Activated T-helper 1 cell treated with anti-CD3 and anti-CD28 coated beads, Interleukin-12 subunit alpha, Interleukin-12 subunit beta, Interleukin-2, Interleukin-4 antibody, amounts not matched to agents 30 ng/mL and 10 ng/mL and 1 ng/mL, durations not matched to agents 14 hours and 24 hours and 36 hours (primary cell): ENCODE data around the gene MTFMT. TPM values are rescaled to one million over a fixed set of nuclear protein-coding genes. Genes with fewer than 3 reads are reported as not detected.
"Not testable (repeated sequence)": the region's sequence is repeated elsewhere in the genome, so short reads cannot be mapped to it uniquely, and the experiment has no call there.

Experiments
- DNase-seq: peaks from one replicate; pipeline ENCODE4 v3.0.0; 2021; ENCODE audit warnings: low spot score
- H3K27ac Mint-ChIP-seq: one replicate; pipeline ENCODE4 v1.8.0; 2021; ENCODE audit warnings: mild to moderate bottlenecking, mixed read lengths
- H3K27me3 Mint-ChIP-seq: one replicate; pipeline ENCODE4 v1.8.0; 2022; ENCODE audit warnings: mild to moderate bottlenecking, moderate library complexity, mixed read lengths; ENCODE audit not compliant: insufficient read depth
- H3K36me3 Mint-ChIP-seq: one replicate; pipeline ENCODE4 v1.8.0; 2021; ENCODE audit warnings: low read depth, mixed read lengths
- H3K4me1 Mint-ChIP-seq: one replicate; pipeline ENCODE4 v1.8.0; 2021; ENCODE audit warnings: low read depth, mixed read lengths
- H3K4me3 Mint-ChIP-seq: one replicate; pipeline ENCODE4 v1.8.0; 2021; ENCODE audit warnings: mild to moderate bottlenecking, moderate library complexity, mixed read lengths
- H3K9me3 Mint-ChIP-seq: one replicate; pipeline ENCODE4 v1.8.0; 2021; ENCODE audit warnings: mixed read lengths
- intact Hi-C: fragments of 100-400 bp; cut with micrococcal nuclease; formaldehyde crosslinking; loops from one replicate; pipeline ENCODE4 v1.15.1; 2024
- total RNA-seq: library from RNA; stranded (reverse); gene quantifications from 2 replicates; pipeline ENCODE4 v1.2.3, GENCODE V29; 2022

Gene MTFMT
- total RNA-seq, 1 donor from 2014 or later, result 18.8 TPM

GRCh38 chr15:65021488-65021887, 8.0 kb downstream of the MTFMT start:
- Mint-ChIP-seq H3K4me1 (no peaks in the 10 kb centered on the region), H3K27ac (no peak overlapping the region), H3K9me3 (no peaks in the 10 kb centered on the region), H3K36me3 (peaks cover 33% of the 10 kb centered on the region), H3K4me3 (no peak overlapping the region), H3K27me3 (no peaks in the 10 kb centered on the region)
- no peak for DNase-seq
- intact Hi-C loops, result no loop called here

GRCh38 chr15:65020419-65020818, 9.0 kb downstream of the MTFMT start:
- H3K9me3 Mint-ChIP-seq, result no peaks in the 10 kb centered on the region

GRCh38 chr15:65011198-65011597, 18.2 kb downstream of the MTFMT start:
- intact Hi-C loops, H3K9me3 Mint-ChIP-seq, H3K4me3 Mint-ChIP-seq, H3K27ac Mint-ChIP-seq, H3K27me3 Mint-ChIP-seq, DNase-seq, H3K4me1 Mint-ChIP-seq: not testable (repeated sequence)
- peaks cover 37% of the 10 kb centered on the region for H3K36me3 Mint-ChIP-seq

More at GRCh38 chr15:65020419-65020818, 9.0 kb downstream of the MTFMT start:
- Mint-ChIP-seq H3K27me3 (no peaks in the 10 kb centered on the region), H3K4me1 (no peaks in the 10 kb centered on the region), H3K36me3 (peaks cover 32% of the 10 kb centered on the region), H3K27ac (no peak overlapping the region), H3K4me3 (no peak overlapping the region)
- intact Hi-C loops, result no loop called here
- no peak for DNase-seq

DNA sequence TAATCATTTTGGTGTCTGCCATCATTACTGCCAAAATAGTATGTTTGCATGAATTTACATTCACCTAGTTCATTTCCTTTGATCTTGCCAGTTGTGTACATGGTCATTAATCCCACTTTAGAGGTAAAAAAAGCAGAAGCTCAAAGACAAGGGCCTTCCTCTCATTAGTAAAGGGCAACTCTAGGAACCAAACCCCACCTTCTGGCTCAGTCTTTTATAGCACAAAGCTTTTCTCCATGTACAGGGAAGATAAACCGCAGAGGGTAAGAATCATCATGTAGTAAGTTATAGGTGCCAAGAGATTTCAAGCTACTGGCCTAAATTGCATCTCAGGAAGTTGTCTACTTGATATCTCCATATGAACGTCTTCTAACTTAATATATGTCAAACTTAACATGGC, 20.5 kb downstream of the MTFMT start:
- DNase-seq, result no peak
- H3K27ac Mint-ChIP-seq, result no peak overlapping the region
- peaks cover 4% of the 10 kb centered on the region for H3K4me1 Mint-ChIP-seq
- peaks cover 34% of the 10 kb centered on the region for H3K36me3 Mint-ChIP-seq
- peaks cover 8% of the 10 kb centered on the region for H3K9me3 Mint-ChIP-seq
- intact Hi-C loops, result no loop called here
- H3K27me3 Mint-ChIP-seq, result no peaks in the 10 kb centered on the region
- no peak overlapping the region for H3K4me3 Mint-ChIP-seq

DNA sequence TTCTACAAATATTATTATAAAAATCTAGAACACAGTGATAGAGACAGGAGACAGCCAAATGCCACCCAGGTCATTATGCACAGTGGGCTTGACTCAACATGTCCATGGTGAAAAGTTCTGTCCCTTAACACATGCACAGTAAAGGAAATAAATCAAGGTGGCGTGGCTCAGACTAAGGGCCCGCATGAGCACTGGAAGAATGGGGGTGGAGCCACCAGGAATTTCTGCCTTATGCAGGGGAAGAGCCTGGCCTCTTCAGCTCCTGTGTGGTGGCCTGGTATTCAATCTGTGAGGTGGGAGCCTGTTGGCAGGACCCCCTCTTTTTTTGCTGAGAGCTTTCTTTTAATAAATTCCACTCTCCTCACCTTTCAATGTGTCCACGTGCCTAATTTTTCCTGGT, 22.6 kb downstream of the MTFMT start:
- no peaks in the 10 kb centered on the region for H3K9me3 Mint-ChIP-seq
- H3K4me3 Mint-ChIP-seq, result no peak overlapping the region
- peaks cover 21% of the 10 kb centered on the region for H3K36me3 Mint-ChIP-seq
- peaks cover 4% of the 10 kb centered on the region for H3K4me1 Mint-ChIP-seq
- intact Hi-C loops, result no loop called here
- no peak overlapping the region for H3K27ac Mint-ChIP-seq
- DNase-seq, result no peak
- no peaks in the 10 kb centered on the region for H3K27me3 Mint-ChIP-seq

DNA sequence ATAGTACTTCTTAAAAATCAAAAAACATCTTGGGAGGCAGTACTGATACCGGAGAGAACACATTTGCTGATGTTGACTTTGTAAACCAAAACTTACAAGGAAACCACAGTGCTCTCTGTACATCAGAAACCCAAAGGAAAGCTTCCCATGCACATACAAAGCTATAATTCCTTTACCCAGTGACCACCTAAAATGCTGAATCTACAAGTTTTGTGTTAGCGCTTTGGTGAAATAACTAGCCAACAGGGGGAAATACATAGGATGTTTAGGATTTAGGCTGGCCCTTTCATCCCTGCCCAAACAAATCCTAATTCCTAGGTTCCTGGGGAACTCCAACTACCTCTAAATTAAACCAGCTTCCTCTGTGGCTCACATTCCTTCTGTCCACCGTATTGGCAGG, 24.4 kb downstream of the MTFMT start:
- no peak overlapping the region for H3K4me3 Mint-ChIP-seq
- H3K36me3 Mint-ChIP-seq, result peaks cover 13% of the 10 kb centered on the region
- peaks cover 4% of the 10 kb centered on the region for H3K4me1 Mint-ChIP-seq
- no peaks in the 10 kb centered on the region for H3K27me3 Mint-ChIP-seq
- H3K27ac Mint-ChIP-seq, result no peak overlapping the region
- intact Hi-C loops, result no loop called here
- no peak for DNase-seq
- H3K9me3 Mint-ChIP-seq, result no peaks in the 10 kb centered on the region

GRCh38 chr15:64997745-64998375, 31.6 kb downstream of the MTFMT start:
- no peak overlapping the region for H3K27ac Mint-ChIP-seq
- no peaks in the 10 kb centered on the region for H3K27me3 Mint-ChIP-seq
- DNase-seq, result no peak
- no peak overlapping the region for H3K4me3 Mint-ChIP-seq
- intact Hi-C loops, result no loop called here
- H3K9me3 Mint-ChIP-seq, result no peaks in the 10 kb centered on the region
- H3K4me1 Mint-ChIP-seq, result peaks cover 4% of the 10 kb centered on the region
- H3K36me3 Mint-ChIP-seq, result no peaks in the 10 kb centered on the region

GRCh38 chr15:64997066-64997465, 32.4 kb downstream of the MTFMT start:
- H3K4me3 Mint-ChIP-seq, result no peak overlapping the region
- DNase-seq, result no peak
- no peaks in the 10 kb centered on the region for H3K36me3 Mint-ChIP-seq
- intact Hi-C loops, result no loop called here
- no peaks in the 10 kb centered on the region for H3K9me3 Mint-ChIP-seq
- peaks cover 7% of the 10 kb centered on the region for H3K4me1 Mint-ChIP-seq
- no peak overlapping the region for H3K27ac Mint-ChIP-seq
- no peaks in the 10 kb centered on the region for H3K27me3 Mint-ChIP-seq

DNA sequence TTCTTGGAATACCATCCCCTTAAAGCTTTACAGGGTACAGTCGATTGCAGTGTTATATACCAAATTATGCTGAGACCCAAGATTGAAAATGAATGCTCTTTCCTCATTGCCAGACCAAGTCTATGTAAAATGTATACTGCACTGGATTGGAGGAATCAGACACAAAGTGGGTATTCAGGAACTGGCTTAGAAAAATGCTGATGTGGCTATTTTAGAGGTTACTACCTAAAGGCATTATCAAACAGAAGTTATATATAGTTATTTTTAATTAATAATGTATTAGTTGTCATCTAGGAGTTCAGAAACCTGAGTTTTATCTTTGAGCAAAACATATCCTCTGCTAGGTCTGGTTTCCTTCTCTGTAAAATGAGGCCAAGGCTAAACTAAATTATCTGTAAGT, 36.1 kb downstream of the MTFMT start:
- H3K4me1 Mint-ChIP-seq, result peaks cover 26% of the 10 kb centered on the region
- intact Hi-C loops, result loop anchor here (5.0 kb wide), 1 partner anchor 896 kb away; the partner anchor contains the start of gene SNX1
- H3K4me3 Mint-ChIP-seq, result peak overlapping the region; percentile 61
- H3K27me3 Mint-ChIP-seq, result no peaks in the 10 kb centered on the region
- no peak overlapping the region for H3K27ac Mint-ChIP-seq
- peaks cover 2% of the 10 kb centered on the region for H3K36me3 Mint-ChIP-seq
- no peaks in the 10 kb centered on the region for H3K9me3 Mint-ChIP-seq
- DNase-seq, result no peak

GRCh38 chr15:64991536-64992135, 37.8 kb downstream of the MTFMT start:
- H3K4me1 Mint-ChIP-seq, result peaks cover 39% of the 10 kb centered on the region
- intact Hi-C loops, result loop anchor here (2.0 to 5.0 kb wide), 3 partner anchors 151 to 894 kb away; partner anchors contain the start of genes PLEKHO2, RNU5A-1 and SNX1
- H3K4me3 Mint-ChIP-seq, result no peak overlapping the region
- H3K27me3 Mint-ChIP-seq, result no peaks in the 10 kb centered on the region
- H3K9me3 Mint-ChIP-seq, result no peaks in the 10 kb centered on the region
- no peak overlapping the region for H3K27ac Mint-ChIP-seq
- peaks cover 8% of the 10 kb centered on the region for H3K36me3 Mint-ChIP-seq
- no peak for DNase-seq

GRCh38 chr15:64990168-64990470, 39.3 kb downstream of the MTFMT start:
- peaks cover 12% of the 10 kb centered on the region for H3K36me3 Mint-ChIP-seq
- H3K27ac Mint-ChIP-seq, result peak overlapping the region; percentile 90
- H3K9me3 Mint-ChIP-seq, result no peaks in the 10 kb centered on the region
- DNase-seq, result no peak
- intact Hi-C loops, result loop anchor here (1.0 to 5.0 kb wide), 9 partner anchors 38 to 893 kb away; partner anchors contain the start of genes CLPX, PDCD7, PLEKHO2 and RNU5A-1
- peaks cover 49% of the 10 kb centered on the region for H3K4me1 Mint-ChIP-seq
- peak overlapping the region; percentile 88 for H3K4me3 Mint-ChIP-seq
- no peaks in the 10 kb centered on the region for H3K27me3 Mint-ChIP-seq

GRCh38 chr15:64989416-64990167, 39.8 kb downstream of the MTFMT start, which contains the start of gene SPG21:
SPG21 (minus strand) TSS chr15:64989914; CDS start chr15:64983569, 6,345 bp downstream.
- Mint-ChIP-seq H3K27me3 (no peaks in the 10 kb centered on the region), H3K9me3 (no peaks in the 10 kb centered on the region), H3K4me1 (peaks cover 51% of the 10 kb centered on the region), H3K36me3 (peaks cover 12% of the 10 kb centered on the region), H3K27ac (peak within 1 kb of the TSS; percentile 93), H3K4me3 (peak within 1 kb of the TSS; percentile 99)
- peak; percentile 92 for DNase-seq
- intact Hi-C loops, result loop anchor here (1.0 to 5.0 kb wide), 11 partner anchors 15 to 892 kb away; partner anchors contain the start of genes CLPX, PDCD7, PIF1 and PLEKHO2

GRCh38 chr15:64987136-64987535, 42.3 kb downstream of the MTFMT start:
- Mint-ChIP-seq H3K36me3 (peaks cover 12% of the 10 kb centered on the region), H3K9me3 (no peaks in the 10 kb centered on the region), H3K4me3 (peak overlapping the region; percentile 9), H3K27me3 (no peaks in the 10 kb centered on the region), H3K27ac (no peak overlapping the region), H3K4me1 (peaks cover 52% of the 10 kb centered on the region)
- DNase-seq, result no peak
- intact Hi-C loops, result no loop called here
